Measurements from ENCODE around the gene PLCB1.
A peak's percentile ranks its signal among the peaks of the same experiment; 100 is the strongest.
"Not testable (repeated sequence)": the region's sequence is repeated elsewhere in the genome, so short reads cannot be mapped to it uniquely, and the experiment has no call there.

Gene PLCB1

DNA sequence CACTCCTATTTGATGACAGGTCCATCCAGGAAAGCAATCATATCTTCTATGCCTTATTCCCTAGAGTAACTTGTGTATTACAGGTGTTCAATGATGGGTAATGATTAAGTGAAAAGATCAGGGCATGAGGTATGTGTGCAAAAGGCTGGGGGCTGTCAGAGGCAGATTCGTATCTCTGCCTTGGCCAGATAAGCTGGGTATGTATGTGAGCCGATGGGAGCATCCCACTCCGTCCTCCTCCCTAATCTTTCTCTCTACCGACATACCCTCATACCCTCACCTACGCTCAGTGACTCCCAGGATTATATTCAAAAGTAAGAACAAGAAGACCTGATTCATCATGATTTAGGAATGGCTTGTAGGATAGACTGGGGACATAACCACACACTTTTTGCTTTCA is 238.7 kb downstream of the PLCB1 start:
- no peak for DNase-seq

DNA sequence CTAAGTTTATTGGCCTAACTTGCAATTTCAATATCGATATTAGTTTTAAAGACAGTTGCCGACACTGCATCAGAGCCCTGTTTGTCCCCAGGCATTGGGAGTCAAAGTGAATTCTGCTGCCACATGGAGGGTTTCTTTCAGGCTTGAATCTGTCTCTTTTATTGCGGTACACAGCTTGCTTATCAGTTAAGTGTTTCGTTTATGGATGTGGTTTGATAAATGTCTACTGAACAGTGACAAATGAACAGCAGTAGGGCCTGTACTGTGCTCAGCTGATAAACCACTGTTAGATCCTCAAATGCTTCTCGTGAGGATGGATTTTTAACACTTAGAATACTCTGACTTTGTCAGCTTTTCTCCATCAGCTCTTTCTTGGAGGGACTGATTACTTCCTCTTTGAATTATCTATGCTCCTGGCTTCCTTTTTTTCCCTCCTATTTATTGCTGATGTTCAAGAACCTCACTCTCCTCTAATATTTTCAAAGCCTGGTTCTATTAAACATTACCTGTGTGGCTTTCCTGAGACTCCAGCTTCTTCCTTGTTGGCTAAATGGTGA is 240.8 kb downstream of the PLCB1 start:
- peak; percentile 94 for DNase-seq

DNA sequence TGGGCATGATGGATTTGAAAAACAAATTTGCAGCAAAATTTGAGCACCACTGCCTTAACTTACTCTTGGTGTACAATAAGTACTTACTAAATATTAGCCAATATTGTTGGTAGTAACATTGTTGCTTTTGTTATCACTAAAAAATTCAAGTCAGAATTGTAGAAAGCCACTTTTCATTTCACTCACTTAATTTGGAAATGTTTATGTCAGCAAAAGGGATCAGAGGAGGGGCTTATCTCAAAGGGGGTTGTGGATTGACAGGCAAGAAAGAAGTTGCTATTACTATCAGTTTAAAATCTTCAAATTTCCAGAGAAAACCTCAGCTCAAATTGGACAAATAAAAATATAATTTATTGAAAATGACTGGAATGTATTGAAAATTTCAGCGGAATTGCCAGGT is 241.5 kb downstream of the PLCB1 start:
- no peak for DNase-seq

DNA sequence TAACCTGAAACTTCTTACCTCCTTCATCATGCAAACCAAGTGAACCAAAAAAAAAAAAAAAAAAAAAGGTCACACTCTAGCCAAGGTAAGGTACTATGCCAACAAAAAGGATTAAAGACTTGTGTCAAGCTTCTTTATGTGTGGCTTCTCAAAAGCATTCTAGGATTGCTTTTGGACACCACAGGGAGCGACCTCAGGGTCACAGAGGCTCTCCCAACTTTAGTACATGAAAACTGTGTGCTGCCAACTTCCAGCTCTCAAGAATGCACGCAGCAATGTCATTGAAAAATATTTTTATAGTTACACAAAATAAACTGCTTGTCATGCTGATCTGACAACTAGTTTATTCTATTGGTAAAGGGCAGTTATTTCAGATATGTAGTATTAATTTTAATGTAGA is 243.8 kb downstream of the PLCB1 start:
- no peak for DNase-seq

DNA sequence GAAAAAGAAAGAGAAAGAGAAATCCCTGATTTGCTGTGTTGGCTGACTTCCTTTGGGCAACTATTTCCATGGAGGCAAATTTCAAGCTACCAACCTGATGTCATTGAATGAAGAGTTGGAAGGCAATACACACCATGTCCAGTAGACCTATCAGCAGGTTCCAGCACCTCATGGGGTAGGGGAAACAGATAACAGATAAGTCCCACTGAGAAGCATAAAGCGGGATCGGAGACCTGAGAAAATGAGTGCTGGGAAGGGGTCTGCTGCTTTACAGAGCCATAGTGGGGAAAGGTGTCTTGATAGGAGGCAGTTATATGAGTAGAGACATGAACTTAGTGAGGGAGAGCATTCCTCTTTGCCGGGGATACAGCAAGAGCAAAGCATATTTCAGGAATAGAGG is 244.9 kb downstream of the PLCB1 start:
- no peak for DNase-seq

DNA sequence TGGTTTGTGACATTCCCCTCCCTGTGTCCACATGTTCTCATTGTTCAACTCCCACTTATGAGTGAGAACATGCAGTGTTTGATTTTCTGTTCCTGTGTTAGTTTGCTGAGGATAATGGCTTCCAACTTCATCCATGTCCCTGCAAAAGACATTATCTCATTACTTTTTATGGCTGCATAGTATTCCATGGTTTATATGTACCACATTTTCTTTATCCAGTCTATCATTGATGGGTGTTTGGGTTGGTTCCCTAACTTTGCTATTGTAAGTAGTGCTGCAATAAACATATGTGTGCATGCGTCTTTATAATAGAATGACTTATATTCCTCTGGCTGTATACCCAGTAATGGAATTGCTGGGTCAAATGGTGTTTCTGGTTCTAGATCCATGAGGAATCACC is 247.1 kb downstream of the PLCB1 start:
- DNase-seq = not testable (repeated sequence)

DNA sequence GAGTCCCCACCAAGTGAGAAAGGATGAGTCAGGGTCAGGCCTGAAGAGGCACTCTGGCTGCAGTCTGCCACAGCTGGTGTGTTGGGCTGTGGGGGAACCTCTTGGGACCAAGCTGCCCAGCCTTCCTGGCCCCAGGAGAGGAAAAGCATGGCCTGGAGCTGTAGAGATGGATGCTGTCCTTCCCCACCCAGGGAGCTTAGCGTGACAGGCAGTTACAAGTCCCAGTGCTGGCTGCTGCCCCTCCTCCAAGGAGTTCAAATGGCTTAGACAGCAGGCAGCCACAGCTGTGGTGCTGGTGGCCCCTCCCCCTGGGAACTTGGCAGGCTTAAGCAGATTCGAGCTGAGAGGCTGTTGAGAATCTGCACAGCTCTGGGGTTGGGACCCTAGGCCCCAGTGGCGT is 253.2 kb downstream of the PLCB1 start:
- no peak for DNase-seq

DNA sequence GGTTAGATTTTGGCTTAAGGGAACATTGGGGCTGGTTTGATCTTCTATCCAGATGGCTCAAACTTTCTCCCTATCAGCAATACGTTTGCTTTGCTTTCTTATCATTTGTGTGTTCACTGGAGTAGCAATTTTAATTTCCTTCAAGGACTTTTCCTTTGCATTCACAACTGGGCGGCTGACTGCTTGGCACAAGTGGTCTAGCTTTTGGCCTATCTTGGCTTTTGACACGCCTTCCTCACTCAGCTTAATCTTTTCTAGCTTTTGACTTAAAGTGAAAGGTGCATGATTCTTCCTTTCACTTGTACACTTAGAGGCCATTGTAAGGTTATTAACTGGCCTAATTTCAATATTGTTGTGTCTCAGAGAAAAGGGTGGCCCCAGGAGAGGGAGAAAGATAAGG is 254.9 kb downstream of the PLCB1 start:
- peak; percentile 19 for DNase-seq

DNA sequence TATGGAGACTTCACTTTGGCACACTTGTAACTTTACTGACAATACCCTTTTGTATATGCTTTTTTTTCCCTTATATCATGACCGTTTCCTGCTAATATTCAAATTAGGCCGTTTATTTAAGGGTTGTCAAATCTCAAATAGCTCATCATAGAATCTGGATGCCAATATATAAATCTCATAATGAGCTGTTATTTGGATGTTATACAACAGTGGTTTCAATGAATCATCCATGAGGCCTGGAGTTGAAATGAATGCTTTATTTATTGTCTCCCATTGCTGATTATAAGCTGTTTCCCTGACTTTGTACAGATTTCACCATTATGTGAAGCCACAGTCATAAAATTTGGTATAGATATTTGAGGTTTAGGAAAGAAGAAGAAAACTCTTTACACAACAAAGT is 256.1 kb downstream of the PLCB1 start:
- DNase-seq = no peak

DNA sequence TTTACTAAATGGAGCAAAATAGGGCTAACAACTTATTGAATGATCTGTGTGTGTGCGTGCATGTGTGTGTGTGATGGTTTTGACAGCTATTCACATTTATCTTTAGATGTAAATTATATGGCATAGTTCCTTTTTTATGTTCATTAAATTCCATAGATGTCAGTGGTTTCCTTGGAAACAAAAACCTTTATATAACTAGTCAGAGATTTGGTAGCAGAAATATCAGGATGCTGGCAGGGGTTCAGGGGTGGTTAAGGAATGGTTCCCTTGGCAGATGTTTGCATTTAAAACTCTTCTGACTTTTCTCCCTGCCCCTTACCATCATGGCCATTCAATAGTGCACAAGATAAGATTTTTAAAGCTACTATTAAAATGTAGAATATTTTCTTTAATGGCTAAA is 256.6 kb downstream of the PLCB1 start:
- no peak for DNase-seq

DNA sequence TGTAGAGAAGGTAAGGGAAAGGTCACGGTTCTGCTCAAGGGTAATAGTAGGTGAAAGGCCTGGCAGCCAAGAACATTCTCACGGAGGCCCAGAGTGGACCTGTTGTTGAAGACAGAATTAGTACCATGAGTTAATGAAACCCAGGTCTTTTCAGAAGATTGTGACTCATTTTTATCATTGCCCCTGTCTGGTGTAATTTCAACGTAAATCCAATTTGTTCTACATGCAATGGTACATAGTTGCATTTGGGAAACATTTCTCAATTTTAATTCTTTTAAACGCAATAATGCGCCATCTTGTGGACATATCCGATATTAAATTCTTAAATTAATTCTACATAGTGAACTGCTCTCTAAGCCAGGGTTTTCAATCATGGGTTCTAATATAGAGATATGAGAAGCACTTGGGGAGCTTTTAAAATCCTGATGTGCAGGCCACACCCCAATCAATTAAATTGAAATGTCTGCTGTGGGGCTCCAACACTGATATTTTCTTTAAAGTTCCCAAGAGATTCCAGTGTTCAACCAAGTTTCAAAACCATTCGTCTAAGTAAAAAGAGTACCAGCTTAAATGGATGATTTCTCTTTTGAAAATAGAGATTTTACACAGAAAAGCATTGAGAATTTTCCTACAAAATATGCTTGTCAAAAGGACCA is 257.4 kb downstream of the PLCB1 start:
- DNase-seq = peak; percentile 83

DNA sequence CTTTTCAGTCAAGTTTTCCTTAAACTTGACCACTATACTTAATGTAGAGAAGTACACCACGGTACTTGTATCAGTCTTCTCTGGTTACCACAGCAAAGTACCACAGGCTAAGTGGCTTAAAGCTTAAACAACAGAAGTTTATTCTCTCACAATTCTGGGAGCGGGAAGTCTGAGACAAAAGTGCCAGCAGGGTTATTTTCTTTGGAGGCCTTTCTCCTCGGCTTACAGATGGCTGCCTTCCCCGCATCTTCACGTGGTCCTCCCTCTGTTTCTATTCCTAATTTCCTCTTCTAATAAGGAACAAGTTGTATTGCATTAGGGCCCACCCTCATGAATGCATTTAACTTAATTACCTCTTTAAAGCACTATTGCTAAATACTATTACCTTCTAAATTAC is 258.0 kb downstream of the PLCB1 start:
- DNase-seq = no peak

DNA sequence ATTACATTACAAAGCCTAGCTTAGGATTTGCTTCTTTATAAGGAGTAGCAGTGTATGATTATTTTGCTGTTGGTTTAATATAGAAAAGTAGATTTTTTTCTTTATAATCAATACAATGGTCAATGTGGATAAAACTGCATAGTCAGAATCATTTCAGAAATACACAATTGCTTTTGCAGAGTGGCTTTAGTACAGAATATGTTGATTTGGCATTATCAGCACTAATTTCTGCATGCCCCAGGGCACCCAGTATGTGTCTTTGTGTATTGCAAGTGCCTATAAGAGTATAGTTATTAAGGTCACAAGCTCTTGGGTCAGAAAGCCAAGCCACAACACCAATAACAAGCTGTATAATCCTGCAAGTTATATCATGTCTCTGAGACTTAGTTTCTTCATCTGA is 258.4 kb downstream of the PLCB1 start:
- DNase-seq = no peak

DNA sequence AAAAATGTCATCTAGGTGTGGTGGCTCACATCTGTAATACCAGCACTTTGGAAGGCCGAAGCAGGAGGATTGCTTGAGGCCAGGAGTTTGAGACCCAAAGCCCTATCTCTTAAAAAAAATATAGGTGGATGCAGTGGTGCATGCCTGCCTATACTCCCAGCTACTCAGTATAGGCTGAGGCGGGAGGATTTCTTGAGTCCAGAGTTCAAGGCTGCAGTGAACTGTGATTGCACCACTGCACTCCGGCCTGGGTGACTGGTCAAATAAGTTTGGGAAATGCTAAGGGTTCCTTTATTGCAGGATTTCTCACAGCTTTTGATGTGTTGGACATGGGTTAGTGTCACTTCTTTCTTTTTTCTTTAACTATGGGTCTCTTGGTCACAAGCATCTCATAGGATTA is 261.3 kb downstream of the PLCB1 start:
- DNase-seq = no peak

DNA sequence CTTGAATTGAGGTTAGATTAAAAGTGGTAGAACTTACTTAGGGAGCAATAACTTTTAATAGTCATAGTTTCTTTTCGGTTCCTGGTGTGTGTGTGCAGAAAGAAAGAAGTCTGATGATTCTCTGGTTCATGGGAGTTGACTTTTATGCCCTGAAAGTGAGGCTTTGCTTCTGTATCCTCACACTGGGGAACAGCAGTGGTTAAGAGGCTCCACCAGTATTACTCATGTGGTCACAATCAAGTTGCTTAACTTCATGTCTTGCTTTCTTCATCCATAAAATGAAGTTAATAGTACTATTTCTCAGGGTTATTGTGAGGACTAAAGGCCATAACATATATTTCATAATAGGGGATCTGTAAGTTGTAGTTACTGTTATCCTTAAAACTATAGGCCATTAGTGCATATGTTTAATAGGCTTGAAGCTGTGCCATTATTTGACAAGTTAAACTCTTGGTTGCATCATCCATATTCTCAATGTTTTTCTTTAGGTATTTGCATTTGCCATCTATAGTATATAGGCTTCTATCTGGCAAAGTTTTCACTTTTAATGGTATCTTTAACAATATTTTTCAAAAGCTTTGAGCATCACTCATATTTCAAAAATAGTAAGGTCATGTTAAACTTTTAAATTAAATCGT is 262.4 kb downstream of the PLCB1 start:
- peak; percentile 77 for DNase-seq

DNA sequence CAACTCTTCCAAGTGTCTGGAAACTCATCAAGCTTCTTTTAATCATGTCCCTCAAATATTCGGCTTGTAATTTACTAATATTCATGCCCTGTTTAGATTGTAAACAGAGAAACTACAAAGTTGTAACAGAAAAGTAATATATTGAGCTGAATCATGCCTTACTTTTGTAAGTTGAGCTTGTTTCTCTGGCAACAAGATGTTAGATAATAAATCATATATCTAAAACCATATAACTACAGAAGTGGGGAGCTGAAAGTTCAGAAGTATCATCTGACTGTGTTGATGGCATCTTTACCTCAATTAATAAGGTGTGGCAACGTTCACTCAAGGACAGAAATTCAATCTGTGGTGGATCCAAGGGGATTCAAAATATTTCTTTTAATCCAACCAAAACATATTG is 263.9 kb downstream of the PLCB1 start:
- DNase-seq = peak; percentile 49

DNA sequence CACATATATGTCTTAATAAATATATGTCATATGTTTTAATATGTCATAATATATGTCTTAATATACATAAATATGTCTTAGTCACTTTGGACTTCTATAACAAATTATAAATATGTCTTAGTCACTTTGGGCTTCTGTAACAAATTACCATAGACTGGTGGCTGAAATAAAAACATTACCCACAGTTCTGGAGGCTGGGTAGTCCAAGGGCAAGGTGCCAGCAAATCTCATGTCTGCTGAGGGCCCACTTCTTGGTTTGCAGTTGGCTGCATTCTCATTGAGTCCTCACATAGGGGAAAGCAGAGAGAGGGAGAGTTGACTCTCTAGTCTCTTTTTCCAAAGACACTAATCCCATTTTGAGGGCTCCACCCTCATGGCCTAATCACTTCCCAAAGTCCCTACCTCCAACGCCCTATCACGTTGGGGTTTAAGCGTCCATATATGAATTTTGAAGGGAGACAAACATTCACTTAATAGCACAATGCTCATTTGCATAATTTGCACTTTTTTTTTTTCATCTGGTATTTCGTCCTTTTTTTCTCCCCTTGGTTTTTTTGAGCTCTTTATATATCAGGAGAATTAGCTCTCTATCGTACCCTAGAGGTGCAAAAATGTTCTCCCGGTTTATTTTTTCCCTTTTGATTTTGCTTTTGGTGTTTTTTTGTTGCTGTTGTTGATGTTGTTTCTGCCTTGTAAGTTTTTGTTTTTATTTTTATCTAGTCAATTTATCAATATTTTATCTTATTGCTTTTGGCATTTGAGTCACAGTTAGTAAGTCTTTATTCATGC is 266.4 kb downstream of the PLCB1 start:
- DNase-seq = no peak

DNA sequence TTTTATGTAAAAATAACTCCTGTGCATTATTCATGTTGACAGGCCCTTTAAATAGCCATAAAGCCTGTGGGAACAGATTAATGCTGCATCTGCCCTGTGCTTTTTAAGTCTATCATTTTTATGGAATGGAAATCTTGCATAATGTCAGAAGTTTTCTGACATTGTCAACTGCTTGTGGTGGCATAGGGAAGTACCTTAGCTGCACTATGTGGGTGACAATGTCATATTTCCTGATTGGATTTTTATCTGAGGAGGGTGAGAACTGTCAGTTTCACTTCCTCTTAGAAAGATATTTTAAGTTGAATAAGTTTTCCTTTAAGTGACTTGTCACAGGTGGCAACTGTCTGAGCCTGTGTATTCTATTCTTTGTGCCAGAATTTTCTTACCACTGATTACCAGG is 267.9 kb downstream of the PLCB1 start:
- DNase-seq = peak; percentile 87

DNA sequence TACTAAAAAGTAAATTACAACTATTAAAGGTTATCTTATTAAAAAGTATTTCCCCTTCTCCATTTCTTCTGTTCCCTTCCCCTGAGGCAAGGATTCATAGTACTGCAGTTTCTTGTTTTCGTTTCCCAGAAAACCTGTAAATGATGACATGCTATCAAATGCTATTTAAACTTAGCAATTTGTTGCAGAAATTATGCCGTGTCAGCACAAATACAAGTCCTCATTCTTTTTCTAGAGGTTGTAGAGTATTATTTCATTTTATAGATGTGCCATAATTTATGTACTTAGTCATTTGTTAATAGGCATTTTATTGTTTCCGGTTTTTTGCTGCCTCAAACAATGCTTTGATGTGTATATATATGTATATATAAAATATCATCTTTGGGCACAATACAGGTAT is 268.4 kb downstream of the PLCB1 start:
- peak; percentile 15 for DNase-seq

DNA sequence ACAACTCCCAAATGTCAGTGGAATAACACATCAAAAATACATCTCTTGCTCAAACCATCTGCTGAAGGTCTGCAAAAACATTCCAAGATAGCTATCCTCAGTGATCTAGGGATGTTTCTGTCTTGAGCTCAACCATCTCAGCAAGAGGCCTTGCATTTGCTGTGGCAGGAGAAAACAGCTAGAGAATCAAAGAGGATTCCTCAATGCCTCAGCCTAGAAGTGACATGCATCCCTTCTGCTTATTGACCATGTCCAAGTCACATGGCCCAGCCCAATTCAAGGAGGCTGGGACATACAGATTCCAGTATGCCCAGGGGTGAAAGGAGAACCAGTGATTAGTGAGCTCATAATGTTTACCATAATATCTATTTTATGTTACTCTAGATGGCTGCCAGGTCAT is 269.5 kb downstream of the PLCB1 start:
- no peak for DNase-seq

DNA sequence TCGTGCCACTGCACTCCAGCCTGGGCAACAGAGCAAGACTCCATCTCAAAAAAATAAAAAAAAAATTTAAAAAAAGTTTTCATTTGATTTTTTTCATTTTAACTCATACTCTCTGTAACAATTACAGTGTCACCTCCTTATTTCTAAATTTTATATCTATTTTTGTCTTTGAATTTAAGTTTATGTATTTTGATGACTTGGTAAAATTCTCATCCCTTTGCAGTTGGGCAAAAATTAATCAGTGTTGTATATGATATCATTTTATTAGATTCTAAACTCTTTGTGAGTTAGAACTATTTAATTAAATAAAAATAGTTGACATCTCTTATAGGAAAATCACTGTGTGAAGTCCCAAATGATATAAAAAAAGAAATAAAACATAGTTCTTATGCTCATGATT is 270.7 kb downstream of the PLCB1 start:
- no peak for DNase-seq

DNA sequence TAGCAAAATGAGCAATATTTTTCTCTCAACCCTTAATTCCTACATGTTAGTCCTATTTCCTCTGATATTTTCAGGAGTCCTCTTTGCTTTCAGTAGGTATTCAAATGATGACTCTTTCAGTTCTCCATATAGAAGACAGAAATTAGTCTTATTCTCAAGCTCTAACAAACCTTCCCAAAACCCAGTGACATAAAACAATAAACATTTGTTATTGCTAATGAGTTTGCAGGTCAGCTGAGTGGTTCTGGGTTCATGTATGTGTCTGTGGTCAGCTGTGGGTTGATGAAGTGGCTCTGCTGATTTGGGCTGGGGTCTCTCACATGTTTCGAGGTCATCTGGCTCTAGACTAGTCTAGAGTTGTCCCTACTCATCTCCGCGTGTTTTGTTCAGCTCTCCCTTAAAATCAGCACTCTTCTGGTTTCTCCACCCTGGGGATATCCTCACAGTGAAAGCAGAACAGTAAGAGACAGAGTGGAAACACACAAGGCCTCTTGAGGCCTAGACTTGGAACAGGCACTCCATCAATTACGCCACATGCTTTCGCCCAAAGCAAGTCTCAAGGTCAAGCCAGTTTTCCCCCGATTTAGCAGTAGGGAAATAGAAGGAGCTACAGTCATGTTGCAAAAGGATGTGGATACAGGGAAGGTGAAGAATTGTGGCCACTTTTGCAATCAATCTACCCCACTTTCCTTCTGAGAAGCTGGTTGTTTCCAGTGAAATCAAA is 273.0 kb downstream of the PLCB1 start:
- no peak for DNase-seq

DNA sequence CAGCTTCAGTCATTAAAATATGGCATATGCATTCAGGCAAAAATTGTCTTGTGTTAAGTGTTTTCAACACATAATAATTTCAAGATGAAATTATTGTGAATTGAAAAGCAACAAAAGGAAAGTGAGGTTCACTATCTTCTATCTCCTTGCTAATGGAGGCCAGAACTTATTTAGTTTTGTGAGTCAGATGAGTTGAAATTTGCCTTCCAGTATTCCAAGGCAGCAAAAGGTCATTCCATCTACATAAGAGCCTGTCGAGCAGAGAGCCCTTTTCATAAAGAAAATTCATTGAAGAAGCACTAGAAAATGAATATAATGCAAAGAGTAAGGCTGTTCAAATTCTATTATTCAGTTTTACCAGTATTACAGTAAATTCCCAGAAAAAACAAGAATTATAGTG is 274.3 kb downstream of the PLCB1 start:
- no peak for DNase-seq
